Stimulated activated naive CD8-positive, alpha-beta T cell treated with anti-CD3 and anti-CD28 coated beads, Interleukin-15, Interleukin-2, amounts not matched to agents 100 ng/mL and 50 ng/mL, for 24 hours (primary cell): Measurements from ENCODE around the gene DOCK1.

ENCODE experiments used
- H3K27ac Mint-ChIP-seq: one replicate; pipeline ENCODE4 v1.8.0; 2021; ENCODE audit warnings: mild to moderate bottlenecking, mixed read lengths
- H3K27me3 Mint-ChIP-seq: one replicate; pipeline ENCODE4 v1.8.0; 2021; ENCODE audit warnings: mixed read lengths
- H3K36me3 Mint-ChIP-seq: one replicate; pipeline ENCODE4 v1.8.0; 2021; ENCODE audit warnings: low read depth, mixed read lengths
- H3K4me1 Mint-ChIP-seq: one replicate; pipeline ENCODE4 v1.8.0; 2021; ENCODE audit warnings: low read depth, mixed read lengths
- H3K4me3 Mint-ChIP-seq: one replicate; pipeline ENCODE4 v1.8.0; 2021; ENCODE audit warnings: mild to moderate bottlenecking, mixed read lengths
- H3K9me3 Mint-ChIP-seq: one replicate; pipeline ENCODE4 v1.8.0; 2021; ENCODE audit warnings: mixed read lengths

Gene DOCK1

GRCh38 chr10:127063762-127064161 is 158.5 kb downstream of the DOCK1 start:
- Mint-ChIP-seq H3K27ac (no peak overlapping the region), H3K9me3 (peaks cover 10% of the 10 kb centered on the region), H3K27me3 (no peaks in the 10 kb centered on the region), H3K36me3 (no peaks in the 10 kb centered on the region), H3K4me3 (no peak overlapping the region), H3K4me1 (no peaks in the 10 kb centered on the region)

GRCh38 chr10:127064474-127064873 is 159.2 kb downstream of the DOCK1 start:
- Mint-ChIP-seq H3K27me3 (no peaks in the 10 kb centered on the region), H3K4me1 (no peaks in the 10 kb centered on the region)

GRCh38 chr10:127067542-127068194 is 162.4 kb downstream of the DOCK1 start:
- no peaks in the 10 kb centered on the region for H3K9me3 Mint-ChIP-seq
- no peaks in the 10 kb centered on the region for H3K36me3 Mint-ChIP-seq
- no peak overlapping the region for H3K4me3 Mint-ChIP-seq
- no peaks in the 10 kb centered on the region for H3K4me1 Mint-ChIP-seq
- H3K27ac Mint-ChIP-seq, result no peak overlapping the region
- no peaks in the 10 kb centered on the region for H3K27me3 Mint-ChIP-seq

More at GRCh38 chr10:127064474-127064873, 159.2 kb downstream of the DOCK1 start:
- Mint-ChIP-seq H3K27ac (no peak overlapping the region), H3K9me3 (peaks cover 4% of the 10 kb centered on the region), H3K4me3 (no peak overlapping the region), H3K36me3 (no peaks in the 10 kb centered on the region)

- H3K36me3 Mint-ChIP-seq, result no peaks in the 10 kb centered on the region
- no peaks in the 10 kb centered on the region for H3K27me3 Mint-ChIP-seq
These were observed 163.3 kb downstream of the DOCK1 start for GRCh38 chr10:127068485-127068884.

GRCh38 chr10:127069436-127069835 is 164.2 kb downstream of the DOCK1 start:
- H3K27ac Mint-ChIP-seq, result no peak overlapping the region
- H3K9me3 Mint-ChIP-seq, result no peaks in the 10 kb centered on the region
- no peaks in the 10 kb centered on the region for H3K36me3 Mint-ChIP-seq
- no peak overlapping the region for H3K4me3 Mint-ChIP-seq
- H3K4me1 Mint-ChIP-seq, result no peaks in the 10 kb centered on the region
- no peaks in the 10 kb centered on the region for H3K27me3 Mint-ChIP-seq

More at GRCh38 chr10:127068485-127068884, 163.3 kb downstream of the DOCK1 start:
- Mint-ChIP-seq H3K27ac (no peak overlapping the region), H3K4me1 (no peaks in the 10 kb centered on the region), H3K4me3 (no peak overlapping the region), H3K9me3 (no peaks in the 10 kb centered on the region)

GRCh38 chr10:127071126-127071525 is 165.9 kb downstream of the DOCK1 start:
- H3K27ac Mint-ChIP-seq, result no peak overlapping the region
- no peaks in the 10 kb centered on the region for H3K9me3 Mint-ChIP-seq
- H3K36me3 Mint-ChIP-seq, result no peaks in the 10 kb centered on the region
- no peak overlapping the region for H3K4me3 Mint-ChIP-seq
- H3K4me1 Mint-ChIP-seq, result no peaks in the 10 kb centered on the region
- no peaks in the 10 kb centered on the region for H3K27me3 Mint-ChIP-seq

- Mint-ChIP-seq H3K4me1 (no peaks in the 10 kb centered on the region), H3K27ac (no peak overlapping the region), H3K9me3 (no peaks in the 10 kb centered on the region), H3K36me3 (no peaks in the 10 kb centered on the region), H3K4me3 (no peak overlapping the region), H3K27me3 (no peaks in the 10 kb centered on the region)
These were observed 168.4 kb downstream of the DOCK1 start for GRCh38 chr10:127073666-127074065.

GRCh38 chr10:127079392-127079791 is 174.2 kb downstream of the DOCK1 start:
- Mint-ChIP-seq H3K9me3 (peaks cover 7% of the 10 kb centered on the region), H3K27me3 (no peaks in the 10 kb centered on the region), H3K4me1 (no peaks in the 10 kb centered on the region), H3K36me3 (no peaks in the 10 kb centered on the region), H3K27ac (no peak overlapping the region), H3K4me3 (no peak overlapping the region)

GRCh38 chr10:127080317-127080716 is 175.1 kb downstream of the DOCK1 start:
- Mint-ChIP-seq H3K27ac (no peak overlapping the region), H3K4me3 (no peak overlapping the region), H3K4me1 (no peaks in the 10 kb centered on the region), H3K36me3 (no peaks in the 10 kb centered on the region), H3K9me3 (peaks cover 7% of the 10 kb centered on the region), H3K27me3 (no peaks in the 10 kb centered on the region)

- H3K4me3 Mint-ChIP-seq, result no peak overlapping the region
- peaks cover 7% of the 10 kb centered on the region for H3K9me3 Mint-ChIP-seq
- no peaks in the 10 kb centered on the region for H3K36me3 Mint-ChIP-seq
- H3K27me3 Mint-ChIP-seq, result no peaks in the 10 kb centered on the region
- no peak overlapping the region for H3K27ac Mint-ChIP-seq
- H3K4me1 Mint-ChIP-seq, result no peaks in the 10 kb centered on the region
These were observed 176.7 kb downstream of the DOCK1 start for GRCh38 chr10:127081851-127082345.

- H3K4me1 Mint-ChIP-seq, result no peaks in the 10 kb centered on the region
- H3K27ac Mint-ChIP-seq, result no peak overlapping the region
- no peaks in the 10 kb centered on the region for H3K36me3 Mint-ChIP-seq
- H3K27me3 Mint-ChIP-seq, result no peaks in the 10 kb centered on the region
- H3K9me3 Mint-ChIP-seq, result peaks cover 7% of the 10 kb centered on the region
- H3K4me3 Mint-ChIP-seq, result no peak overlapping the region
These were observed 177.4 kb downstream of the DOCK1 start for GRCh38 chr10:127082651-127083050.

- H3K27ac Mint-ChIP-seq, result no peak overlapping the region
- H3K36me3 Mint-ChIP-seq, result no peaks in the 10 kb centered on the region
- peaks cover 7% of the 10 kb centered on the region for H3K9me3 Mint-ChIP-seq
- H3K4me1 Mint-ChIP-seq, result no peaks in the 10 kb centered on the region
- no peak overlapping the region for H3K4me3 Mint-ChIP-seq
- H3K27me3 Mint-ChIP-seq, result no peaks in the 10 kb centered on the region
These were observed 180.7 kb downstream of the DOCK1 start for GRCh38 chr10:127085957-127086356.

- no peaks in the 10 kb centered on the region for H3K27me3 Mint-ChIP-seq
- no peak overlapping the region for H3K4me3 Mint-ChIP-seq
- H3K27ac Mint-ChIP-seq, result no peak overlapping the region
- no peaks in the 10 kb centered on the region for H3K36me3 Mint-ChIP-seq
- no peaks in the 10 kb centered on the region for H3K4me1 Mint-ChIP-seq
- no peaks in the 10 kb centered on the region for H3K9me3 Mint-ChIP-seq
These were observed 183.7 kb downstream of the DOCK1 start for GRCh38 chr10:127088908-127089307.

GRCh38 chr10:127089446-127089845 is 184.2 kb downstream of the DOCK1 start:
- Mint-ChIP-seq H3K4me3 (no peak overlapping the region), H3K36me3 (no peaks in the 10 kb centered on the region), H3K4me1 (no peaks in the 10 kb centered on the region), H3K9me3 (no peaks in the 10 kb centered on the region), H3K27ac (no peak overlapping the region), H3K27me3 (no peaks in the 10 kb centered on the region)

GRCh38 chr10:127090138-127090537 is 184.9 kb downstream of the DOCK1 start:
- Mint-ChIP-seq H3K36me3 (no peaks in the 10 kb centered on the region), H3K27ac (no peak overlapping the region), H3K9me3 (no peaks in the 10 kb centered on the region), H3K27me3 (no peaks in the 10 kb centered on the region), H3K4me1 (no peaks in the 10 kb centered on the region), H3K4me3 (no peak overlapping the region)

GRCh38 chr10:127091354-127091753 is 186.1 kb downstream of the DOCK1 start:
- Mint-ChIP-seq H3K27me3 (no peaks in the 10 kb centered on the region), H3K9me3 (no peaks in the 10 kb centered on the region), H3K4me3 (no peak overlapping the region), H3K4me1 (no peaks in the 10 kb centered on the region), H3K27ac (no peak overlapping the region), H3K36me3 (no peaks in the 10 kb centered on the region)
